GM21825 (cell line): ENCODE measurements around the gene HLA-E.
"Not testable (repeated sequence)": the region's sequence is repeated elsewhere in the genome, so short reads cannot be mapped to it uniquely, and the experiment has no call there.

Experiments used
- ATAC-seq: cut with Tn5 transposase; IDR thresholded peaks from one replicate; pipeline ENCODE4 v1.9.1; 2021; ENCODE audit warnings: mild to moderate bottlenecking, moderate library complexity; ENCODE audit not compliant: unreplicated experiment

HLA-E gene

GRCh38 chr6:30480536-30481156 is 8.7 kb upstream of the HLA-E start:
- no peak for ATAC-seq

GRCh38 chr6:30481211-30481964 is 7.9 kb upstream of the HLA-E start:
- ATAC-seq: no peak

DNA sequence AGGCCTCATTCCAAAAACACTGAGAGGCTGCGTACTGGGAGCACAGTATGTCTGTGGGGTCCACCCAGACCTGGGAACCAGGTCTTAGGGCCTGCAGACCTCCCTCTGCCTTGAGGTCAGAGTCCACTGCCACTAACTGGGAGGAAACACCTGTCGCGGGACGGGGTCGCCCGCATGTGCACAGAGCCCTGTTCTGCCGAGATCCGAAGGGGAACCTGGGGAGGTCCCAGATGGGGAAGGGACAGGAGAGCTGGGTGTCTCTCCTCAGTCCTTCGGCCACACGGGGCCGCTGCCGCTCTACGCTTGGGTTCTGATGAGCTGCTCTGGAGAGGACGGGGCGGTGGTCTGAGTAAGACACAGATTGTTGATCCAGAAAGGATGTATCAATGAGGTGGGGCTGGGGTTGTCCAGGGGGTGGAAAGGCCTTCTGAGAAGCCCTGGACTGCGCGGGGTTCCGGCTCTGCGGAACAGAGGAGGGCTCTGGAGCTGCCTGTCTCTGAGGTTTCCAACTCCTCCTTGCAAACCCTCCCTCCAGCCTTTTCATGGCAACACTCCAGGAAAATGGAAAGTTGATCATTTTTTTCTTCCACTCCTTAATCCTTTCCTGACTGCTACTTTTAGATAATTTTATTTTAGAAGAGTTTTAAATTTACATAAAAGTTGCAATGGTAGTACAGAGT is 7.2 kb upstream of the HLA-E start:
- ATAC-seq: peak; percentile 64

- ATAC-seq: no peak
These were observed 5.5 kb upstream of the HLA-E start for GRCh38 chr6:30483677-30484279.

DNA sequence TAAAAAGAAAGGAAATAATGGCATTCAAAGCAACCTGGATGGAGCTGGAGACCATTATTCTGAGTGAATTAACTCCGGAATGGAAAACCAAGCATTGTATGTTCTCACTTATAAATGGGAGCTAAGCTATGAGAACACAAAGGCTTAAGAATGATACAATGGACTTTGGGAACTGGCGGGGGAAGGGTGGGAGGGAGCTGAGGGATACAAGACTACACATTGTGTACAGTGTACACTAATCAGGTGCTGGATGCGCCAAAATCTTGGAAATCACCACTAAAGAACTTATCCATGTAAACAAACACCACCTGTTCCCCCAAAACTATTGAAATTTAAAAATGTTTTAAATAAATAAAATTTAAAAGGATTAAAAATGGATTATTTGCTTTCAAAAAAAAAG is 4.1 kb upstream of the HLA-E start:
- ATAC-seq: no peak

DNA sequence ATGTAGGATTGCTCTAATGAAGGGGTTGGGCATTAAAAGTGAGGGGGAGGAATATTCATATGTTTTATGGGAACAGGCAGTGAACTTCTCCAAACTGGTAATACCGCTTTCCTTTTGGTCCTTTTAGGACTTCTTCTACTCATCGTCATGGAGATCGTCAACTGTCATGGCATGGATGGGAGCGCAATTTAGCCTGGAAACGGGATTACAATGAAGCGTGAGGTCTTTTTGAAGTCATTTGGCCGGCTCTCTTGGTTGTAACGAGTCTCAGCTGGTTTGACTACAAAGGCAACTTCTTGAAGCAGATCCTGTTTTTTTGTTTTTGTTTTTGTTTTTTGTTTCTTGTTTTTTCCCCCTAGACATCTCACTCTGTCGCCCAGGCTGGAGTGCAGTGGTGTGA is 1.4 kb upstream of the HLA-E start:
- no peak for ATAC-seq

GRCh38 chr6:30488697-30489080 is 620 bp upstream of the HLA-E start:
- not testable (repeated sequence) for ATAC-seq

GRCh38 chr6:30490026-30490876 is 942 bp downstream of the HLA-E start:
- peak; percentile 31 for ATAC-seq

- ATAC-seq: not testable (repeated sequence)
These were observed 2.1 kb downstream of the HLA-E start for GRCh38 chr6:30491291-30491953.

- ATAC-seq: no peak
These were observed 3.0 kb downstream of the HLA-E start for GRCh38 chr6:30491991-30492952.

- no peak for ATAC-seq
These were observed 4.4 kb downstream of the HLA-E start for GRCh38 chr6:30493643-30494250.

GRCh38 chr6:30494291-30494861 is 5.1 kb downstream of the HLA-E start:
- ATAC-seq: no peak

- not testable (repeated sequence) for ATAC-seq
These were observed 5.8 kb downstream of the HLA-E start for GRCh38 chr6:30495060-30495459.

GRCh38 chr6:30495993-30496392 is 6.7 kb downstream of the HLA-E start:
- ATAC-seq: no peak

DNA sequence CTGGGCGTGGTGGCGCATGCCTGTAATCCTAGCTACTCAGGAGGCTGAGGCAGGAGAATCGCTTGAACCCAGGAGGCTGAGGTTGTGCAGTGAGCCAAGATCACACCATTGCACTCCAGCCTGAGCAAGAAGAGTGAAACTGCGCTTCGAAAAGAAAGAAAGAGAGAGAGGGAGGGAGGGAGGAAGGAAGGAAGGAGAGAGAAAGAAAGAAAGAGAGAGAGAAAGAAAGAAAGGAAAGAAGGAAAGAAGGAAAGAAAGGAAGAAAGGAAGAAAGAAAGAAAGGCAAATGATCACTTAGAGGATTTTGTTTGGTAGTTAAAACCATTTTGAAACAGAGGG is 7.9 kb downstream of the HLA-E start:
- ATAC-seq: not testable (repeated sequence)

GRCh38 chr6:30497714-30498113 is 8.4 kb downstream of the HLA-E start:
- ATAC-seq: no peak

DNA sequence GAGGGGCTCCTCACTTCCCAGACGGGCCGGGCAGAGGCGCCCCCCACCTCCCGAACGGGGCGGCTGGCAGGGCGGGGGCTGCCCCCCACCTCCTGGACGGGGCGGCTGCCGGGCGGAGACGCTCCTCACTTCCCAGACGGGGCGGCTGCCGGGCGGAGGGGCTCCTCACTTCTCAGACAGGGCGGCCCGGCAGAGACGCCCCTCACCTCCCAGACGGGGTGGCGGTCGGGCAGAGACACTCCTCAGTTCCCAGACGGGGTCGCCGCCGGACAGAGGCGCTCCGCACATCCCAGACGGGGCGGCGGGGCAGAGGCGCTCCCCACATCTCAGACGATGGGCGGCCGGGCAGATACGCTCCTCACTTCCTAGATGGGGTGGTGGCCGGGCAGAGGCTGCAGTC is 9.4 kb downstream of the HLA-E start:
- not testable (repeated sequence) for ATAC-seq
